GM12878 (cell line): ENCODE measurements around the gene ERVH48-1. TPM values are rescaled to one million over a fixed set of nuclear protein-coding genes. Genes with fewer than 3 reads are reported as not detected.

Source experiments
- ATAC-seq: fragments of 200-7000 bp; cut with Tn5 transposase; 3 replicates; pipeline ENCODE4 v1.9.1; 2020; ENCODE audit warnings: mild to moderate bottlenecking, moderate library complexity
- BruUV-seq: library from RNA; stranded (reverse); fragments of 400-500 nt; replicated peaks from 2 replicates; lab custom pipeline; 2021; lab: Mats Ljungman, UMichigan
- CTCF ChIA-PET: fragments of 300-600 bp; sonication (Branson Sonifier 250); formaldehyde crosslinking; extraction: SDS; loops from one replicate; lab custom pipeline; 2021; ENCODE audit warnings: inconsistent platforms; lab: Yijun Ruan, JAX
- POLR2A ChIA-PET: fragments of 350-600 bp; formaldehyde crosslinking; extraction: SDS; loops from one replicate; lab custom pipeline; 2021; ENCODE audit warnings: inconsistent platforms; lab: Charles Lee
- RAD21 ChIA-PET: fragments of 300-600 bp; sonication (Branson Sonifier 250); formaldehyde crosslinking; loops from one replicate; lab custom pipeline; 2023; ENCODE audit warnings: antibody characterized with exemption; ENCODE audit not compliant: unreplicated experiment; lab: Charles Lee
- SMC1A ChIA-PET: fragments of 300-600 bp; sonication (Branson Sonifier 250); formaldehyde crosslinking; loops from one replicate; lab custom pipeline; 2023; ENCODE audit not compliant: unreplicated experiment, uncharacterized antibody; lab: Charles Lee
- DNase-seq: peaks from one replicate; pipeline ENCODE4 v3.0.0-alpha.2; 2011; ENCODE audit warnings: low read depth, low spot score
- FAIRE-seq: peaks from 3 replicates; lab custom pipeline; 2011; peaks lifted over from hg19 to GRCh38; lab: Jason Lieb, UNC
- H2AFZ ChIP-seq: 2 replicates; pipeline ENCODE4 v1.6.0; 2011; ENCODE audit warnings: low read depth, low read length, control low read depth; ENCODE audit not compliant: control insufficient read depth
- H3K27ac ChIP-seq: 2 replicates; pipeline ENCODE4 v1.5.1; 2011; ENCODE audit warnings: control low read depth; ENCODE audit not compliant: control insufficient read depth, insufficient read depth
- H3K27me3 ChIP-seq, 2 experiments: replicated peaks in 1 of 2; 2 replicates each; pipeline versions ENCODE4 v1.6.0 to v1.6.1; 2011; ENCODE audit warnings: low read length in 1 of 2; ENCODE audit not compliant: control insufficient read depth in 2 of 2, insufficient read depth in 2 of 2
- H3K36me3 ChIP-seq, 2 experiments: 2 replicates each; pipeline ENCODE4 v1.5.1; 2011; ENCODE audit warnings: low read length in 1 of 2; ENCODE audit not compliant: control insufficient read depth in 2 of 2, insufficient read depth in 2 of 2
- H3K4me1 ChIP-seq: 2 replicates; pipeline ENCODE4 v1.6.1; 2011; ENCODE audit warnings: mild to moderate bottlenecking, low read length, moderate library complexity, mixed read lengths; ENCODE audit not compliant: control insufficient read depth, insufficient read depth
- H3K4me2 ChIP-seq: 2 replicates; pipeline ENCODE4 v1.6.0; 2011; ENCODE audit warnings: control low read depth; ENCODE audit not compliant: control insufficient read depth, insufficient read depth
- H3K4me3 ChIP-seq: fragments of 200-600 bp; sonication (generic); 2 replicates; pipeline ENCODE4 v1.5.1; 2016
- H3K79me2 ChIP-seq: 2 replicates; pipeline ENCODE4 v1.6.0; 2011; ENCODE audit warnings: low read length; ENCODE audit not compliant: control insufficient read depth, insufficient read depth
- H3K9ac ChIP-seq: 2 replicates; pipeline ENCODE4 v1.8.0; 2011; ENCODE audit warnings: low read length, control low read depth, mixed read lengths; ENCODE audit not compliant: control insufficient read depth, insufficient read depth
- H3K9me3 ChIP-seq: replicated peaks from 3 replicates; pipeline ENCODE4 v1.5.1; 2011; ENCODE audit warnings: mild to moderate bottlenecking, low read length; ENCODE audit not compliant: control insufficient read depth, insufficient read depth
- H4K20me1 ChIP-seq: 2 replicates; pipeline ENCODE4 v1.6.0; 2011; ENCODE audit not compliant: control insufficient read depth, insufficient read depth
- BHLHE40 ChIP-seq, 2 experiments: fragments of 450-650 bp in 1 of 2; IDR thresholded peaks; 2 replicates each; pipeline ENCODE4 v1.6.1; 2011 to 2017; ENCODE audit warnings: low read depth in 2 of 2, borderline replicate concordance in 1 of 2, improper control_type of control experiment in 1 of 2, low read length in 1 of 2, mild to moderate bottlenecking in 1 of 2
- CREB1 ChIP-seq: IDR thresholded peaks from 2 replicates; pipeline ENCODE4 v1.6.1; 2012; ENCODE audit warnings: low read depth, mild to moderate bottlenecking, inconsistent platforms
- EED ChIP-seq: sonication (generic); IDR thresholded peaks from 2 replicates; pipeline ENCODE4 v1.6.1; 2016; ENCODE audit warnings: antibody characterized with exemption, low read depth
- GATAD2B ChIP-seq: fragments of 450-650 bp; conservative IDR thresholded peaks from 2 replicates; pipeline ENCODE4 v1.6.1; 2017; ENCODE audit warnings: low read depth, mild to moderate bottlenecking, moderate library complexity
- IKZF1 ChIP-seq: fragments of 450-650 bp; conservative IDR thresholded peaks from 2 replicates; pipeline ENCODE4 v1.6.1; 2017; ENCODE audit warnings: antibody characterized with exemption, mild to moderate bottlenecking
- JUNB ChIP-seq: IDR thresholded peaks from 2 replicates; pipeline ENCODE4 v1.6.1; 2016; ENCODE audit warnings: antibody characterized with exemption, mild to moderate bottlenecking
- MYB ChIP-seq: fragments of 150-350 bp; IDR thresholded peaks from 2 replicates; pipeline ENCODE4 v1.6.1; 2014; ENCODE audit warnings: mild to moderate bottlenecking, low read depth, low read length, borderline replicate concordance
- NR2F1 ChIP-seq: fragments of 450-650 bp; conservative IDR thresholded peaks from 2 replicates; pipeline ENCODE4 v1.6.1; 2017; ENCODE audit warnings: mild to moderate bottlenecking
- PAX5 ChIP-seq: IDR thresholded peaks from 2 replicates; pipeline ENCODE4 v1.6.1; 2011; ENCODE audit warnings: low read depth, low read length, borderline replicate concordance
- RAD51 ChIP-seq: fragments of 450-650 bp; IDR thresholded peaks from 2 replicates; pipeline ENCODE4 v1.6.1; 2016; ENCODE audit warnings: moderate library complexity, mild to moderate bottlenecking, inconsistent platforms
- SUPT20H ChIP-seq: IDR thresholded peaks from 2 replicates; pipeline ENCODE4 v1.6.1; 2011; ENCODE audit warnings: low read depth, mild to moderate bottlenecking, low read length, moderate library complexity, borderline replicate concordance; ENCODE audit not compliant: control insufficient read depth
- WRNIP1 ChIP-seq: IDR thresholded peaks from 2 replicates; pipeline ENCODE4 v1.6.1; 2011; ENCODE audit warnings: low read depth, low read length, improper control_type of control experiment, borderline replicate concordance
- WGBS: methylation state at CpG from one replicate; pipeline ENCODE4 v1.1.6; 2016; ENCODE audit warnings: low lambda C conversion rate; ENCODE audit not compliant: insufficient replicate concordance, insufficient coverage; ENCODE audit errors: missing lambda C conversion rate; 5-methylcytosine and 5-hydroxymethylcytosine counted together
- in situ Hi-C: fragments of 300-500 bp; cut with MboI; formaldehyde crosslinking; loops from 9 replicates; pipeline ENCODE4 v1.14.3; 2018; ENCODE audit warnings: mixed read lengths
- intact Hi-C: fragments of 100-400 bp; cut with micrococcal nuclease; formaldehyde crosslinking; loops from one replicate; pipeline ENCODE4 v1.14.2; 2022; ENCODE audit not compliant: unreplicated experiment
- polyA plus RNA-seq, 11 experiments: library from polyadenylated mRNA; depleted of rRNA in 4 of 11; unstranded in 6 of 11; stranded (reverse) in 5 of 11; fragments of >200 nt; fragmentation: Nextera tagmentation in 4 of 11; fragmentation: Illumina TruSeq in 1 of 11; extraction: Ambion mirVana in 4 of 11; extraction: Trizol in 1 of 11; gene quantifications; 1 replicate in 1 of 11; 2 replicates in 10 of 11; pipeline versions ENCODE4 v1.2.1 to v1.2.3, GENCODE V29; 2011 to 2016; ENCODE audit warnings: inconsistent platforms in 2 of 11, missing spikeins in 2 of 11, low read depth in 1 of 11
- total RNA-seq, 4 experiments: library from RNA; depleted of rRNA in 3 of 4; stranded (reverse); fragments of >200 nt in 3 of 4; fragmentation: Illumina TruSeq in 1 of 4; extraction: Trizol in 1 of 4; gene quantifications; 2 replicates each; pipeline versions ENCODE4 v1.2.1 to v1.2.3, GENCODE V29; 2013 to 2021
- TF ChIP-seq, protein P1 (sequence below): fragments of 450-650 bp; formaldehyde crosslinking; IDR thresholded peaks from 2 replicates; pipeline ENCODE4 v1.4.0; 2022; ENCODE audit warnings: mild to moderate bottlenecking, moderate library complexity

Gene ERVH48-1
- total and polyA plus RNA-seq, 10 of the 15 experiments (the other 5 are each of a cell fraction or from before 2014, with no cell fraction given), result 0.03 to 0.30 (median 0.13) TPM; not detected in 7

DNA sequence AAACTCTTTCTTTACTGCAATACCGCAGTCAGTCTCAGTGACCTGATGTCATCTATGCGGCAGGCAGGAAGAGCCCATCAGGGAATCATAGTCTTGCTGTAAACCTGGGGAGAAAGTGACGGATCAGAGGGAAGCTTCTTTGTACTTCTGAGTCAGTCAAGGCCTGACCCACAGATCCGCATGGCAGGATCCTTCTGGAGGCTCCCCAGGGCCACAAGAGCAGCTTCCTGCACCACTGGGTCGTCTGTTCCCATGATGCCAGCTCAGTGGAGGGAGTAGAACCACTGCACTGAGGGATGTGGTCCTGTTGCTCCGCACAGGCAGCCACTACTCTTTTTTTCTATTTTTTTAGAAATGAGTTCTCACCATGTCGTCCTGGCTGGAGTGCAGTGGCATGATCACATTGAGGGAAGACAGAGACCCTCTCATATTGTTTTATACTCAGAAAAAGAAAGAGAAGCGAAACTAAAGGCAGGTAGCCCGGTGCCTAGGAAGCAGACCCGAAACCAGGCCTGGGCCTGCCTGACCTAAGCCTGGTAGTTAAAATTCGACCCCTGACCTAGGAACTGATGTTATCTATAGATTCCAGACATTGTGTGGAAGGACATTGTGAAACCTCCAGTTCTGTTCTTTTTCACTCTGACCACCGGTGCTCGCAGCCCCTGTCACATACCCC lies 6.3 kb upstream of the ERVH48-1 start:
- TF ChIP-seq GATAD2B (no peak), IKZF1 (0 out of 2 replicates have a peak, but pooled peaks have one; percentile 18), NR2F1 (0 out of 2 replicates have a peak, but pooled peaks have one; percentile 46), RAD51 (no peak)
- TF ChIP-seq, all 136 proteins: peak for 2
- in situ Hi-C loops (loop anchor here (10.0 kb wide), 1 partner anchor 723 kb away; the partner anchor contains the start of genes HSF2BP and RRP1B), intact Hi-C loops (no loop called here)
- no TSS peak for BruUV-seq
- H3K4me1 ChIP-seq, result peaks cover 13% of the 10 kb centered on the region
- no peak overlapping the region; the same call in 1 of the 2 replicates for H3K27ac ChIP-seq
- FAIRE-seq, result peak; percentile 78
- ChIA-PET SMC1A (interaction anchor here (0.9 kb wide), 1 partner anchor 54 kb away, joined by 3 read pairs; no protein-coding TSS in a partner anchor), RAD21 (interaction anchor here (1.0 kb wide), 1 partner anchor 11 kb away, joined by 4 read pairs; no protein-coding TSS in a partner anchor), CTCF (no interaction called here), POLR2A (no interaction called here)
- no peaks in the 10 kb centered on the region for H3K9me3 ChIP-seq
- H3K4me2 ChIP-seq, result no peak overlapping the region
- H3K27me3 ChIP-seq, result no peaks in the 10 kb centered on the region
- no peak overlapping the region for H3K9ac ChIP-seq
- ATAC-seq, result peak; percentile 75
- H4K20me1 ChIP-seq, result no peaks in the 10 kb centered on the region
- no peak for DNase-seq
- H3K4me3 ChIP-seq, result no peak overlapping the region
- no peak overlapping the region; the same call in 1 of the 2 replicates for H2AFZ ChIP-seq
- H3K36me3 ChIP-seq, result no peaks in the 10 kb centered on the region
- no peaks in the 10 kb centered on the region for H3K79me2 ChIP-seq
- 28% methylated on average over 13 of the region's 13 CpGs for WGBS

DNA sequence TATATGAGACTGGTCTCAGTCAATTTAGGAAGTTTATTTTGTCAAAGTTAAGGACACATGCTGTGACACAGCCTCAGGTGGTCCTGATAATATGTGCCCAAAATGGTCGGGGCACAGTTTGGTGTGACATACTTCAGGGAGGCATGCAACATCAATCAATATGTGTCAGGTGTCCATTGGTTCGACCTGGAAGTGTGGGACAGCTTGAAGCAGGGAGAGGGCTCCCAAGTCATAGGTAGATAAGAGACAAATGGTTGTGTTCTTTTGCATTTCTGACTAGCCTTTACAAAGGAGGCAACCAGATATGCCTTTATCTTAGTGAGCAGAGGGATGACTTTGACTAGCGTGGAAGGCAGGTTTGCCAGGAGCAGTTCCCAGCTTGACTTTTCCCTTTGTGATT lies 4.5 kb upstream of the ERVH48-1 start:
- Histone ChIP-seq H3K27ac (no peak overlapping the region), H3K4me2 (no peak overlapping the region), H4K20me1 (no peaks in the 10 kb centered on the region), H2AFZ (no peak overlapping the region), H3K79me2 (no peaks in the 10 kb centered on the region), H3K4me1 (peaks cover 13% of the 10 kb centered on the region), H3K27me3 (no peaks in the 10 kb centered on the region), H3K9ac (no peak overlapping the region), H3K36me3 (no peaks in the 10 kb centered on the region), H3K4me3 (no peak overlapping the region), H3K9me3 (no peaks in the 10 kb centered on the region)
- no peak for TF ChIP-seq EED
- no peak for TF ChIP-seq WRNIP1
- no peak for TF ChIP-seq JUNB
- no peak for TF ChIP-seq CREB1
- TF ChIP-seq BHLHE40 (IDR thresholded peaks at IDR 0.05; ENCODE audit: borderline replicate concordance in 1 of 2, low read depth in 2 of 2, low read length in 1 of 2), result no peak
- TF ChIP-seq PAX5, result no peak
- TF ChIP-seq MYB, result no peak
- TF ChIP-seq, protein P1, sequence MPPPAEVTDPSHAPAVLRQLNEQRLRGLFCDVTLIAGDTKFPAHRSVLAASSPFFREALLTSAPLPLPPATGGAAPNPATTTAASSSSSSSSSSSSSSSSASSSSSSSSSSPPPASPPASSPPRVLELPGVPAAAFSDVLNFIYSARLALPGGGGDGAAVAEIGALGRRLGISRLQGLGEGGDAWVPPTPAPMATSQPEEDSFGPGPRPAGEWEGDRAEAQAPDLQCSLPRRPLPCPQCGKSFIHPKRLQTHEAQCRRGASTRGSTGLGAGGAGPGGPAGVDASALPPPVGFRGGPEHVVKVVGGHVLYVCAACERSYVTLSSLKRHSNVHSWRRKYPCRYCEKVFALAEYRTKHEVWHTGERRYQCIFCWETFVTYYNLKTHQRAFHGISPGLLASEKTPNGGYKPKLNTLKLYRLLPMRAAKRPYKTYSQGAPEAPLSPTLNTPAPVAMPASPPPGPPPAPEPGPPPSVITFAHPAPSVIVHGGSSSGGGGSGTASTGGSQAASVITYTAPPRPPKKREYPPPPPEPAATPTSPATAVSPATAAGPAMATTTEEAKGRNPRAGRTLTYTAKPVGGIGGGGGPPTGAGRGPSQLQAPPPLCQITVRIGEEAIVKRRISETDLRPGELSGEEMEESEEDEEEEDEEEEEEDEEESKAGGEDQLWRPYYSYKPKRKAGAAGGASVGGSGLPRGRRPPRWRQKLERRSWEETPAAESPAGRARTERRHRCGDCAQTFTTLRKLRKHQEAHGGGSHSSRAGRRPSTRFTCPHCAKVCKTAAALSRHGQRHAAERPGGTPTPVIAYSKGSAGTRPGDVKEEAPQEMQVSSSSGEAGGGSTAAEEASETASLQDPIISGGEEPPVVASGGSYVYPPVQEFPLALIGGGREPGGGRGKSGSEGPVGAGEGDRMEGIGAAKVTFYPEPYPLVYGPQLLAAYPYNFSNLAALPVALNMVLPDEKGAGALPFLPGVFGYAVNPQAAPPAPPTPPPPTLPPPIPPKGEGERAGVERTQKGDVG, result no peak
- no peak for TF ChIP-seq SUPT20H
- POLR2A ChIA-PET, result no interaction called here
- DNase-seq, result no peak
- SMC1A ChIA-PET, result no interaction called here
- RAD21 ChIA-PET, result no interaction called here
- no peak for ATAC-seq
- BruUV-seq, result no TSS peak
- CTCF ChIA-PET, result no interaction called here
- no peak for FAIRE-seq
- 79% methylated on average over 3 of the region's 3 CpGs for WGBS
- in situ Hi-C loops, result loop anchor here (10.0 kb wide), 1 partner anchor 725 kb away; the partner anchor contains the start of genes HSF2BP and RRP1B
- intact Hi-C loops, result loop anchor here (10.0 kb wide), 1 partner anchor 725 kb away; the partner anchor contains the start of genes HSF2BP and RRP1B
